Activated naive CD8-positive, alpha-beta T cell treated with anti-CD3 and anti-CD28 coated beads, Interleukin-2, amount 50 U/mL, for 24 hours (primary cell): ENCODE measurements around the gene SETD3.

ENCODE experiments used
- ATAC-seq: fragments of 150-1000 bp; cut with Tn5 transposase; one replicate; pipeline ENCODE4 v1.10.0; 2021
- DNase-seq: peaks from one replicate; pipeline ENCODE4 v3.0.0; 2021
- H3K27ac Mint-ChIP-seq: one replicate; pipeline ENCODE4 v1.8.0; 2021; ENCODE audit warnings: mild to moderate bottlenecking, mixed read lengths
- H3K27me3 Mint-ChIP-seq: one replicate; pipeline ENCODE4 v1.8.0; 2021; ENCODE audit warnings: mixed read lengths
- H3K36me3 Mint-ChIP-seq: one replicate; pipeline ENCODE4 v1.8.0; 2021; ENCODE audit warnings: low read depth, mixed read lengths
- H3K4me1 Mint-ChIP-seq: one replicate; pipeline ENCODE4 v1.8.0; 2021; ENCODE audit warnings: mixed read lengths
- H3K4me3 Mint-ChIP-seq: one replicate; pipeline ENCODE4 v1.8.0; 2021; ENCODE audit warnings: mild to moderate bottlenecking, moderate library complexity, mixed read lengths
- H3K9me3 Mint-ChIP-seq: one replicate; pipeline ENCODE4 v1.8.0; 2021; ENCODE audit warnings: mixed read lengths

SETD3 gene

DNA sequence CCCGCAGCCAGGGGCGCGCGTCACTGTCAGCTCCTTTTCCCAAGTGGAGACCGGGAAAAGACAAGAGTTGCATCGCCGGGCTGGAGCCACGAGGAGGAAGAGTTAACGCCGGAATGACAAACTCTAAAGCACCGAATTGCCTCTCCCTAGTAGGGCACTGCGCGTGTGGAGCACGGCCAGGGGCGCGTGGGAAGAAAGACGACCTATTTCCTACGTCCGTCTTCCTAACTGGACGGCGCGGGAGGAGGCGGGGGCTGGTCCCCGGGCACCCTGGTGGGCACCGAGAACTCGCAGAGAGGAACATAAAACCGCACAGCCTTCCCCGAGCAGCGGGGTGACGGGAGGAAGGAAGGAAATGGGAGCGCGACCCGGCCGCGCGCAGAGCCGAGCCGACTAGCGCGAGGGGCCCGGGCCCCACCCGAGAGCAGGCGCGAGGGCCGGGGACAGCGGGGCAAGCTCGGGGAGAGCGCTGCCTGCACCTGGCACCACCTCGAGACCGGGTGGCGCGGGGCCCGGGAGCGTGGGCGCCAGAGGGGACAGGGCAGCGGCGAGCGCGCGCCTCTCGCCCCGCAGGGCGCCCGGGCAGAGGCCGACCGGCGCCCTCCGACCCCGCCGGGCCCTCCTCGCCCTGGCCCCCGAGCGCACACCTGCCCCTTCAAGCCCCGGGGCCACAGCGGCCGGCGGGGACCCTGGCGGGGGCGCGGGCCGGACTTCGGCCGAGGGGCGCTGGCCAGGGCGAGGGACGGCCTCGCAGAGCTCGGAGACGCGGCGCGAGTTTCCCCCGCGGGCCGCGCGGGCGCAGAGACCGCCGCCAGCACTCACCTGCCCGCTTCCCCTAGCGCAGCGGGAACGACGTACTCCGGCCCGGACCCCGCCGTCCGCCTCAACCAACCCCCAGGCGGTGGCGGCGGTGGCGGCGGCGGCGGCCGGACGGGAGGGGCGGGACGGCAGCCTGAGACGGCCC lies at the start of gene SETD3:
SETD3 (minus strand) TSS at position 954 of the 964 bp plus-strand sequence. CDS start 15,054 bp downstream, outside the sequence.
- H3K36me3 Mint-ChIP-seq: no peaks in the 10 kb centered on the region
- ATAC-seq (no peak), DNase-seq (peak; percentile 55)
- no peaks in the 10 kb centered on the region for H3K9me3 Mint-ChIP-seq
- peak within 1 kb of the TSS; percentile 94 for H3K4me3 Mint-ChIP-seq
- H3K27me3 Mint-ChIP-seq: no peaks in the 10 kb centered on the region
- peak within 1 kb of the TSS; percentile 96 for H3K27ac Mint-ChIP-seq
- peaks cover 50% of the 10 kb centered on the region for H3K4me1 Mint-ChIP-seq

DNA sequence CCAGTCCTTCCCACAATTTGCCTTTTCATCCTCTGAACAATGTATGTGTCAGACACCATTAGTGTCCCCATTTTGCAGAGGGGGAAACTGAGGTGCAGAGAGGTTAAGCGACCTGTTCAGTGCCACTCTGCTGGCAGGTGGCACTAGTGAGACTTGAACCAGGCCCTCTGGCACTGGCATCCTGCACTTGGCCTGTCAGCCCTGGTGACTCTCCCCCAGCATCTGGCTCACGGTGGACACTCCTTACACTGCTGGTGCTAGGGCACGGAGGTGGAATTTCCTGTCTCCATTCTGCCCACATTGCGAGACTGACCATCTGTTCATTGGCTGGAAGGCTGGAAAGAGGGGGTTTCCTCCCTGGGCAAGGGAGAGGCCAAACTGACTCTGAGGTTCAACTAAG lies 49.2 kb upstream of the SETD3 start:
- H3K27ac Mint-ChIP-seq: no peak overlapping the region
- no peak for DNase-seq
- ATAC-seq: no peak
- H3K36me3 Mint-ChIP-seq: no peaks in the 10 kb centered on the region
- no peaks in the 10 kb centered on the region for H3K9me3 Mint-ChIP-seq
- H3K27me3 Mint-ChIP-seq: no peaks in the 10 kb centered on the region
- peaks cover 4% of the 10 kb centered on the region for H3K4me1 Mint-ChIP-seq
- H3K4me3 Mint-ChIP-seq: no peak overlapping the region

DNA sequence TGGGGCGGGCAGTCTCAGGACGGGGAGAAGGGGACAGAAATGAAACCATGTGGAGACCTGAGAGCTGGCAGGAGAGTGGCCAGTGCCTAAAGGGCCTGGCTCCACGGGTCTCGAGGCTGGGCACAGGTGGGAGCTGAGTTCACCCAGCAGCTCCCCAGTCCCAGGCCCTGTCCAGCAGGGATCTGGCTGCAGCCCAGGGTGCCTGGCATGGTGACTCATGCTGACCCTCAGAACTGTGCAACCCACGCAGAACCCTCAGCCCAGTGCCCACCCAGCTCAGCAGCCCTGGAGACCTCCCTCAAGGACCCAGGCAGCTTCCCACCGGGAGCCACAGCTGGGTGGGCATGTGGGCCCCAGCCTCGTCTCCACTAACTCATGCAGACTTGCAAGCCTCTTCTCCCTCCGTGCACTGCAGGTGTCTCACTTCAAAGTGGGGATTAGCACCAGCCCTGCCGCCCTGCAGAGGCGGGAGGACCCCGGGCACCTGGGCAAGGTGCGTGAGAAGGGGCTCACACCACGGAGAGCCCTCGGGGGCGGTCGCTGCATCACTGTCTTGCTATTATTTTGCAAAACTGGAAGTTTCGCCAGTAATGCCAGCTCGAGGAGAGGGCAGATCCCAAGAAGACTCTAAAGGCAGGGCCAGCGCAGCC lies 46.9 kb upstream of the SETD3 start:
- Mint-ChIP-seq H3K4me3 (no peak overlapping the region), H3K27ac (no peak overlapping the region), H3K4me1 (peaks cover 4% of the 10 kb centered on the region), H3K9me3 (no peaks in the 10 kb centered on the region), H3K27me3 (no peaks in the 10 kb centered on the region), H3K36me3 (no peaks in the 10 kb centered on the region)
- DNase-seq: no peak
- no peak for ATAC-seq

DNA sequence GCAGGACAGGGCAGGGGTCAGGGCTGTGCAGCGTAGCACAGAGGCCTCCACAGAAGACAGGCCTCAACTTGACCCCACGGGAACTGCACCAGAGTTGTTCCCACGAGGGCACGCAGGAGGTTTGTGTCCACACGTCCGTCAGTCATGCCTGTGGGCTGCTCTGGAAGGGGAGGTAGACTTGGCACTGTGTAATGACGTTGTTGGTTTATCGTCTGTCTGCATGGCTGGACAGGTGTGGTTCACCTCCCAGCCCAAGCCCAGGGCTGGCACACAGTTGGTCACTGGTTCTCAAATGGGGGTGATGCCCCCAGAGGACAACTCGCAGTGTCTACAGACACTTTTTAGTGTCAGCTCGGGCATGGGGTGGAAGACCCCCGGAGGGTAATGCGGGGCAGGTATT lies 46.4 kb upstream of the SETD3 start:
- ATAC-seq (no peak), DNase-seq (no peak)
- no peaks in the 10 kb centered on the region for H3K9me3 Mint-ChIP-seq
- no peaks in the 10 kb centered on the region for H3K27me3 Mint-ChIP-seq
- peaks cover 4% of the 10 kb centered on the region for H3K4me1 Mint-ChIP-seq
- no peaks in the 10 kb centered on the region for H3K36me3 Mint-ChIP-seq
- H3K27ac Mint-ChIP-seq: no peak overlapping the region
- H3K4me3 Mint-ChIP-seq: no peak overlapping the region

DNA sequence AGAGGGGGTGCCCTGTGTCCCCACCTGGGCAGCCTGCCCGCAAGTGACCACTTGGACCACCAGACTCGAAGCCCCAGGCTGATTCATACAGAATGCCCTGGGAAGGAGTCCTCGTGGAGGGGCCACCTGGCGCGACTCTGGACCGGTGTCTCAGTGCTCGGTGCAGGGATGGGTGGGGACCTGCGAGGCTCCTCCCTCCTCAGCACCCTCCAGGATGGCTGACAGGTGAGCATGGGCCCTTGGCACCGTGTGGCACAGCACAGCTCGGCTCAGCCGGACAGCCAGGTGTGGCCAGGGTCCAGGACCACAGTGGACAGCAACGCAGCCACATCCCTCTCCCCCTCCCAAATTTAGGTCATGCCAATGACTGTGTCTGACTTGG lies 45.0 kb upstream of the SETD3 start:
- Mint-ChIP-seq H3K27me3 (no peaks in the 10 kb centered on the region), H3K4me1 (peaks cover 4% of the 10 kb centered on the region), H3K9me3 (no peaks in the 10 kb centered on the region), H3K27ac (no peak overlapping the region), H3K4me3 (no peak overlapping the region), H3K36me3 (no peaks in the 10 kb centered on the region)
- no peak for ATAC-seq
- no peak for DNase-seq

DNA sequence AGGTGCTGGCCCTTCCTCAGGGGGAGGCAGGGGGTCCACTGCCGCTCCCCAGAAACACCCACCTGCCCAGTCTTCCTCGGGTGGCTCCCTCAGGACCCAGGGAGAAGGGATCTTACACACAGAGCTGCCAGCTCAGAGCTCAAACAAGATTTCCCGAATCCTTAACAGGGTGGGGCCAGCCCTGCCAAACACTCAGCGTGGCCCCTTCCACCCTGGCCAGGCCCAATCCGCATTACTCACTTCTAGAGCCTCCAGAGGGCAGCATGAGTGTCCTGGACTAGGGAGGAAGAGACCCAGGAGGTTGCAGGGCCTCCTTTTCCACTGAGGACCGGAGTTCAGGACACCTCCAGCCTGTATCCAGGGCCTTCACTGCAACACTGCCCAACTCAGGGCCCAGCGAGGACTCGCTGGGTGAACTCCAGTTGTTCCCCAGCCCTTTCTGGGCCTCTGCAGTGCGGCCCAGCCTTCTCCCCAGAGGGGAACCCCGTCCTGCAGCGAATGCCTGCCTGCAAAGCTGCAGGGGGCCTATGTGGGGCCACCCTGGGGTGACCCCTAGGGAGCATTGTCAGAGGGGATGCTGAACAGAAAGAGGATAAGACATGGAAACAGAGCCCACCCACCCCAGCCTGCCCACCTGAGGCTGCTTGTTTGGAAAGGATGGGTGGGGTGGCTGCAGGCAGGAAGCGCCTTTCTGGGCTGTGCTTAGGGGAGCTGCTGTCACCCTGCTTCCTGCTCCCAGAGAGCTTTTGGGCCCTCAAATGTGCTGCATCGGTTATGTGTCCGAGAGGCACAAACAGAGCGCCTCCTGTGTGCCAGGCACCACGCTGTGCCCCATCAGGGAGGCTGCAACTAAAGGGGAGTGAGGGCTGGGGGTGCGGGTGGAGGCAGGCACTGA lies 44.4 kb upstream of the SETD3 start:
- no peak for ATAC-seq
- H3K27me3 Mint-ChIP-seq: no peaks in the 10 kb centered on the region
- no peak overlapping the region for H3K27ac Mint-ChIP-seq
- DNase-seq: no peak
- H3K4me1 Mint-ChIP-seq: peaks cover 4% of the 10 kb centered on the region
- H3K9me3 Mint-ChIP-seq: no peaks in the 10 kb centered on the region
- H3K4me3 Mint-ChIP-seq: no peak overlapping the region
- no peaks in the 10 kb centered on the region for H3K36me3 Mint-ChIP-seq

DNA sequence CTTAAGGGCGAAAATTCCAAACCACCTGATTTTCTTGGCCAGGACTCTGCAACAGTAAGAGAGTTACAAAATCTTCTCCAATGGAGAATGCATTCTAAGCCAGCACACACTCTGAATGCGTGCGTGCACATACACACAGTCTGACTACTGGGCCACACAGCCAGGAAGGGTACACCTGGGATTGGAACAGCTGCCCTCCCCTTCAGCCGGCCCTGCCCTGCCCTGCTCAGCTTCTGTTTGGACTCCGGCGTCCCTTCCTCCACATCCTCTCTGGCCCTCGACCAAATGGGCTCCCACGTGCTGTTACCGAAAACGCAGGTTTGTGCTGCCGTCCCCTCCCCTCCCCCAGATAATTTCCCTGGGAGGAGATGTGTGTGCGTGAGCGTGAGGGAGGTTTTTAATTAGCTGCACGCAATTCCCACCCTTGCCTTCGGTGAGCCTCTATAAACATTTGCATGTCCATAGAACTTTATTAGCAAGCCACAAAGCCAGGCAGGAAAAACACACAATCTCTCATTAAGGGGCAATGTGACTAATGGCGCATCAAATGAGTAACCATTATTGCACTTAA lies 43.5 kb upstream of the SETD3 start:
- no peak for ATAC-seq
- Mint-ChIP-seq H3K36me3 (no peaks in the 10 kb centered on the region), H3K27ac (no peak overlapping the region), H3K27me3 (no peaks in the 10 kb centered on the region), H3K9me3 (no peaks in the 10 kb centered on the region), H3K4me3 (no peak overlapping the region), H3K4me1 (peaks cover 4% of the 10 kb centered on the region)
- DNase-seq: no peak

DNA sequence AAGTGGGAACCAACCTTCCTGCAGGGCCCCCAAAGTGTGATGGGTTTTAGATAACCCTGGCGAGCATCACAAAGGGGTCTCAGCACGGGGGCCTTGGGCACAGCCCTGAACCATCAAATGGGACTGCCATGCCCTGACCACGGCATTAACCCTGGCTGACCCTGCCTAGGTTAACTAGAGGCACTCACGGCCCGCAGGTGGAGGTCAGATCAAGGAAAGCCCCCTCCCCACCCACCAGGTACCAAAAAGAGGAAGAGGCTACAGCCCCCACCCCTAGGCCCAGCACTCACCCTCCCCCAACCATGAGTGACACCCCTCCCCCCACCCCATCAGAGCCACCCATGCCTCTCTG lies 43.0 kb upstream of the SETD3 start:
- no peak overlapping the region for H3K27ac Mint-ChIP-seq
- peaks cover 4% of the 10 kb centered on the region for H3K4me1 Mint-ChIP-seq
- ATAC-seq (no peak), DNase-seq (no peak)
- H3K36me3 Mint-ChIP-seq: no peaks in the 10 kb centered on the region
- no peaks in the 10 kb centered on the region for H3K27me3 Mint-ChIP-seq
- H3K9me3 Mint-ChIP-seq: no peaks in the 10 kb centered on the region
- H3K4me3 Mint-ChIP-seq: no peak overlapping the region

DNA sequence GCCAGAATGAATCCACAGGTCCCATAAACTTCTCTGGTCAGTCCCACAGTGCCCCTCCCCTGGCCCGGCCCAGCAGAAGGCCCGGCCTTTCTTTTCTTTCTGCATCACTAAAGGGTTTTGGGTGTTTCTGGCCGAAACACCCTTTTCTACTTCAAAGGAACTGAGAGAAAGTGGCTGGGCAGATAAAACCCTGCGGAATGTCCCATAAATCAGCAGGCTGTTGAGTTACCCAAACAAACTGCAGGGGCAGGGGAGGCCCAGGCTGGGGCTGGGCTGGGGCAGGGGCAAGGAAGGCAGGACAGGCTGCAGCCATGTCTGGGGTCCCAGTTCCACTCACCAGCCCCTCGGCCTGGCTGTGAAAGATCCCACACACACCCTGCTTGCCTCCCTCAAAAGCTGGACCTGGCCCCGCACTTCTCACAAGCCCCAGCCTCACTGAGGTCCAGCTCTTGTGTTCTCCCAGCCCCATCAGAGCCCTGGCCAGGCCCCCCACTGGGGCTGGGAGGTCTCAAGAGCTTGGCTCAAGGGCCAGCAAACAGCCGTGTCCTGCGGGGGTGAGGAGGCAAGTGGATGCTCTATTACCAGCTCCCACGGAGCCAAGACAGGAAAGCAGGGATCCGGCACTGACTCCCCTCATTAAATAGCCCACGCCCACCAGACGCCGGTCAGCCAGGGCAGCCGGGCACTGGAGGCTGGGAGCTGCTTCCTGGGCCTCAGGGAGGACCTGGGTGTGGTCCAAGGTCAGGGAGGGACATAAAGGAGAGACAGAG lies 42.5 kb upstream of the SETD3 start:
- no peak for ATAC-seq
- H3K4me3 Mint-ChIP-seq: no peak overlapping the region
- H3K27me3 Mint-ChIP-seq: no peaks in the 10 kb centered on the region
- H3K27ac Mint-ChIP-seq: no peak overlapping the region
- no peaks in the 10 kb centered on the region for H3K36me3 Mint-ChIP-seq
- DNase-seq: no peak
- no peaks in the 10 kb centered on the region for H3K9me3 Mint-ChIP-seq
- H3K4me1 Mint-ChIP-seq: peaks cover 4% of the 10 kb centered on the region

DNA sequence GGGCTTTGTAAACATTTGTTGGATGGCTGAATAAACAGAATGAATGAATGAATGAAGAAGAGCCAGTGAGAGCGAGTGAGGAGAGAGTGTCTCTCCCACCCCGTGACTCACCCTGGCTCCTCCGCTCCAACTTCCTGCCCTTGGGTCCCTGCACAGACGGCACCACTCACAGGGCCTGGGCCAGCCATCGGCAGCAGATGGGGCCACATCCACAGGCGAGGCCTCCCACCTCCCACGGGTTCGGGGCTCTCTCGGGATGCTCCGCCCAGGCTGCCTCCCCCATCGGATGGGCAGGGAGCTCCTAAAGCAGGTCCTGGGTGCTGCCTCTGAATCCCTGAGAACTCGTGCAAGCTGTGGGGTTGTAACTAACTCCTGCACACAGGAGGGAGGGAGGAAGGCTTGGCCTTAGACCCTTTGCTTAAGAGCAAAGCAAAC lies 41.8 kb upstream of the SETD3 start:
- no peak for ATAC-seq
- no peak for DNase-seq
- Mint-ChIP-seq H3K27ac (no peak overlapping the region), H3K4me1 (peaks cover 4% of the 10 kb centered on the region), H3K9me3 (no peaks in the 10 kb centered on the region), H3K27me3 (no peaks in the 10 kb centered on the region), H3K36me3 (no peaks in the 10 kb centered on the region), H3K4me3 (no peak overlapping the region)

DNA sequence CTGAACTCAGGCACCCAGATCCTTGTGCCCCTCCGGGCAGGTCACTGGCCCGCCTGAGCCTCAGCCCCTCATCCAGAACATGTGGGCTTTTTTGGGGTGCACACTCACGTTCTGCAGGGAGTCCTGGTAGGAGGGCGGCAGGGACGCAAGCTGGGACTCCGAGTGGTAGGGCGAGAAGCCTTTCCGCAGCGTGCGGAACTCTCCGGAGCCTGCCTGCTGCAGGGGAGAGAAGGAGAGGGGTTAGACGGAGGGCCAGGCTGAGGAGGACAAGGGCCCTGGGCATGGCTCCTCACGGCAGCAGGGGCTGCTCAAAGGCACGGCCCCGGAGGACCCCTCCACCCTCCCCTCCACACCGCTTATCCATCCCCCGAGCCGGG lies 41.4 kb upstream of the SETD3 start:
- no peaks in the 10 kb centered on the region for H3K36me3 Mint-ChIP-seq
- H3K4me3 Mint-ChIP-seq: no peak overlapping the region

DNA sequence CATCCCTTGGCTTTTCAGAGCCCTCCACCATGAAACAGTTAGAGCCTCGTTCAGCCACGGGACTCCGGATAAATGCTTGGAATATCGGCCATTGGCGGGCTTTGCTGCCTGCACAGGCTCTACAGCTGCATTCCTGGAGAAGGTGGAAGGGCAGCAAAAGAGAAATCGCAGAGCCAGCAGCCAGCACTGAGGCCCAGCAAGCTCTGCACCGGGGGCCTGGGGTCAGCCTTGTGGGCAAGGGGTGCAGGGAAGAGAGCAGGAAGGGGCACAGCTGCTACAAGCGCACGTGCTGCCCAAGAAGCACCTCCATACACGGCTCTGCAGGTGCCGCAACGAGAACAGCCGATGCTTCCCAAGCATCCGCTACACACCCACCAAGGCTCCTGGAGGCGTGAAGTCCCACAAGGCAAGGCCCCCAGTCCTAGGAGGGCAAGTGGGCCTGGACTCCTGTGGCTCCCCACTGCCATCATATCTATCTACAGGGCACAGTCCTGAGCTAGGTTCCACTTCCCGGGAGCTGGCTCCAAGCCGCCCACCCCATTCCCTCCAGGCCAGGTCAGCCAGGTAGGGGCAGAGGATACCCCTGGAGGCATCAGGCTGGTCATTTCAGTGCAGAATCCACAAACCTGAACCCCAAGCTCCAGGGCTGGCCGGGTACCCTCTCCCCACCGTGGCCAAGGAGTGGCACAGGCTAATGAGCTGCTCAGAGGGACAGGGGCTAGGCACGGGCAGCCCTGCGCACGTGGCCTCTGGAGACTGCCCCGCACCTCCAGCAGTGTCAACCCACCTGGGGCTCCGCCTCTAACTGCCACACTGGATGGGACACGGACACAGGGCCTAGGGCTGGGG lies 40.7 kb upstream of the SETD3 start:
- ATAC-seq (no peak), DNase-seq (no peak)
- Mint-ChIP-seq H3K27me3 (no peaks in the 10 kb centered on the region), H3K4me1 (peaks cover 4% of the 10 kb centered on the region), H3K4me3 (no peak overlapping the region), H3K9me3 (no peaks in the 10 kb centered on the region), H3K27ac (no peak overlapping the region), H3K36me3 (no peaks in the 10 kb centered on the region)

More for the DNA sequence above, 41.4 kb upstream of the SETD3 start:
- no peak overlapping the region for H3K27ac Mint-ChIP-seq
- no peaks in the 10 kb centered on the region for H3K9me3 Mint-ChIP-seq
- H3K27me3 Mint-ChIP-seq: no peaks in the 10 kb centered on the region
- H3K4me1 Mint-ChIP-seq: peaks cover 4% of the 10 kb centered on the region
- DNase-seq: no peak
- ATAC-seq: no peak

DNA sequence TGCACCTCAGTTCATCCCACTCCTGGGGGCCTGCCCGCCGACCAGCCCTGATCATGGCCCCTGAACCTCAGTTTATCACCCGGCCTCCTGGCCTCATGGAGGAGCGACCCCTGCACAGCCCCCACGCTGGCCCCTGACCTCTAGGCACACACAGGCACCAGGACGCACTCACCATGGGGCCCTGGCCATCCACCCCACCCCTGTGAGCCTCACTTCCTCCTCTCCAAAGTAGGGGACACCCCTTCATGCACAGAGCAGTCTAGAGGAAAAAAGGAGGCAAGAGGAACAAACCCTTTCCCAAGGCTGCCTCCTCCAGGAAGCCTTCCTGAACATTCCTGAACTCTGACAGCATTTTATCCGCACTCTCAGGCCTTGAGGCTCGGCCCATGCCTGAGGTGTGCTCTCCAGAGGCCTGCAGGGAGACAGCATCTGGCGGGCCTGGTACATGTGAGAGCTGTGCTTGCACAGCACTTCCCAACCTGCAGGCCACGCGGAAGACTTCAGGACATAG lies 40.0 kb upstream of the SETD3 start:
- Mint-ChIP-seq H3K9me3 (no peaks in the 10 kb centered on the region), H3K27me3 (no peaks in the 10 kb centered on the region), H3K27ac (no peak overlapping the region), H3K4me1 (peaks cover 4% of the 10 kb centered on the region), H3K36me3 (no peaks in the 10 kb centered on the region), H3K4me3 (no peak overlapping the region)
- no peak for ATAC-seq
- no peak for DNase-seq
